ENCODE measurements around the gene PCBD1.

PCBD1 gene

GRCh38 chr10:70901276-70901878 is 13.0 kb upstream of the PCBD1 start:
- DNase-seq, result no peak

- DNase-seq, result no peak
These were observed 10.7 kb upstream of the PCBD1 start for GRCh38 chr10:70899096-70899495.

- DNase-seq, result no peak
These were observed 10.3 kb upstream of the PCBD1 start for GRCh38 chr10:70898687-70899086.

GRCh38 chr10:70896551-70896950 is 8.2 kb upstream of the PCBD1 start:
- no peak for DNase-seq

- no peak for DNase-seq
These were observed 6.1 kb upstream of the PCBD1 start for GRCh38 chr10:70894416-70894815.

GRCh38 chr10:70893227-70894006 is 5.1 kb upstream of the PCBD1 start:
- no peak for DNase-seq

GRCh38 chr10:70892631-70893030 is 4.3 kb upstream of the PCBD1 start:
- no peak for DNase-seq

- DNase-seq, result no peak
These were observed 3.3 kb upstream of the PCBD1 start for GRCh38 chr10:70891627-70892026.

GRCh38 chr10:70890917-70891431 is 2.6 kb upstream of the PCBD1 start:
- DNase-seq, result no peak

- no peak for DNase-seq
These were observed 926 bp upstream of the PCBD1 start for GRCh38 chr10:70889291-70889690.

GRCh38 chr10:70886921-70887665 is 1.3 kb downstream of the PCBD1 start:
- DNase-seq, result no peak

- no peak for DNase-seq
These were observed 2.1 kb downstream of the PCBD1 start for GRCh38 chr10:70885931-70886903.

GRCh38 chr10:70885481-70885880 is 2.9 kb downstream of the PCBD1 start:
- DNase-seq, result no peak

GRCh38 chr10:70884741-70885140 is 3.6 kb downstream of the PCBD1 start:
- no peak for DNase-seq

GRCh38 chr10:70880077-70880534 is 8.3 kb downstream of the PCBD1 start:
- DNase-seq, result peak; percentile 68

- DNase-seq, result no peak
These were observed 9.2 kb downstream of the PCBD1 start for GRCh38 chr10:70879207-70879606.

- no peak for DNase-seq
These were observed 14.3 kb downstream of the PCBD1 start for GRCh38 chr10:70874061-70874460.

- no peak for DNase-seq
These were observed 16.1 kb downstream of the PCBD1 start for GRCh38 chr10:70872291-70872690.

GRCh38 chr10:70866424-70866823 is 21.9 kb downstream of the PCBD1 start:
- DNase-seq, result no peak

- DNase-seq, result no peak
These were observed 23.4 kb downstream of the PCBD1 start for GRCh38 chr10:70864935-70865334.

GRCh38 chr10:70863470-70864160 is 24.8 kb downstream of the PCBD1 start:
- no peak for DNase-seq

Data from activated CD4-positive, alpha-beta T cell treated with anti-CD3 and anti-CD28 coated beads, Interleukin-2, amount 50 U/mL, for 1 hour (primary cell).